LoVo (cell line): ENCODE results near the gene CFAP119.
A peak's percentile ranks its signal among the peaks of the same experiment; 100 is the strongest.

ENCODE experiments used
- DNase-seq: peaks from one replicate; pipeline ENCODE4 v3.0.0-alpha.2; 2016; ENCODE audit warnings: low spot score

The CFAP119 gene

GRCh38 chr16:30740364-30741251 lies 21.3 kb downstream of the CFAP119 start:
- peak; percentile 91 for DNase-seq

GRCh38 chr16:30738984-30739951 lies 22.6 kb downstream of the CFAP119 start:
- DNase-seq, result no peak

GRCh38 chr16:30737794-30738648 lies 23.8 kb downstream of the CFAP119 start:
- no peak for DNase-seq

GRCh38 chr16:30736995-30737793 lies 24.7 kb downstream of the CFAP119 start:
- DNase-seq, result no peak

- no peak for DNase-seq
These were observed 30.5 kb downstream of the CFAP119 start for GRCh38 chr16:30731411-30731810.

GRCh38 chr16:30728899-30729672 lies 32.8 kb downstream of the CFAP119 start:
- no peak for DNase-seq

- DNase-seq, result no peak
These were observed 33.5 kb downstream of the CFAP119 start for GRCh38 chr16:30728321-30728720.

- no peak for DNase-seq
These were observed 36.5 kb downstream of the CFAP119 start for GRCh38 chr16:30725418-30725792.

- DNase-seq, result no peak
These were observed 37.0 kb downstream of the CFAP119 start for GRCh38 chr16:30724641-30725417.

GRCh38 chr16:30723725-30724355 lies 38.0 kb downstream of the CFAP119 start:
- no peak for DNase-seq

GRCh38 chr16:30722916-30723315 lies 38.9 kb downstream of the CFAP119 start:
- no peak for DNase-seq

GRCh38 chr16:30722443-30722842 lies 39.4 kb downstream of the CFAP119 start:
- no peak for DNase-seq

- no peak for DNase-seq
These were observed 40.3 kb downstream of the CFAP119 start for GRCh38 chr16:30721606-30722005.

GRCh38 chr16:30721167-30721566 lies 40.7 kb downstream of the CFAP119 start:
- DNase-seq, result no peak

GRCh38 chr16:30720694-30721093 lies 41.2 kb downstream of the CFAP119 start:
- DNase-seq, result no peak

GRCh38 chr16:30720086-30720485 lies 41.8 kb downstream of the CFAP119 start:
- no peak for DNase-seq

- DNase-seq, result no peak
These were observed 46.0 kb downstream of the CFAP119 start for GRCh38 chr16:30715750-30716445.

GRCh38 chr16:30711712-30712111 lies 50.1 kb downstream of the CFAP119 start:
- DNase-seq, result no peak
